Hepatic stellate cell (primary cell): ENCODE data around the gene NPIPA1.
"Not testable (repeated sequence)": the region's sequence is repeated elsewhere in the genome, so short reads cannot be mapped to it uniquely, and the experiment has no call there.

Experiments used
- DNase-seq: peaks from one replicate; pipeline ENCODE4 v3.0.0; 2011; ENCODE audit warnings: low spot score

Gene NPIPA1

GRCh38 chr16:14937143-14937542, at the start of gene NPIPA1:
Gene NPIPA1, plus strand, starts transcription at chr16:14937443. Its CDS starts 0 bp downstream, at chr16:14937443.
- not testable (repeated sequence) for DNase-seq

- DNase-seq, result not testable (repeated sequence)
Measured at GRCh38 chr16:14892111-14892510, 45.1 kb upstream of the NPIPA1 start.

DNA sequence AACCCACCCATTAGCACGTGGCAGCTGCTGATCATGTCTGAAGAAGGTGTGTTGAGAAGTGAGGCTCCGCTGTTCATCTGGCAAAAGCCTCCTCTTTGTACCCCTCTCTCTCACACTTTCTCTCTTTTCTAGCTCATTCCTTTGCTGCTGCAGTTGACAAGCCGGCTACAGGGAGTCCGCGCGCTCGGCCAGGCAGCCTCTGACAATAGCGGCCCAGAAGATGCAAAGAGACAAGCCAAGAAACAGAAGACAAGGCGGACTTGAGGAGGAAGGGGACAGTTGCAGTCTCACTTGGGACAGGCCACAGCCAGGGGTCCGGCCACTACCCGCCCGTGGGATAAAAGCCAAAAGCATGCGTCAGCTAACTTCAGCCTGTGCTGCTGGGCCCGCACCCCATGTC, 41.9 kb upstream of the NPIPA1 start:
- not testable (repeated sequence) for DNase-seq

DNA sequence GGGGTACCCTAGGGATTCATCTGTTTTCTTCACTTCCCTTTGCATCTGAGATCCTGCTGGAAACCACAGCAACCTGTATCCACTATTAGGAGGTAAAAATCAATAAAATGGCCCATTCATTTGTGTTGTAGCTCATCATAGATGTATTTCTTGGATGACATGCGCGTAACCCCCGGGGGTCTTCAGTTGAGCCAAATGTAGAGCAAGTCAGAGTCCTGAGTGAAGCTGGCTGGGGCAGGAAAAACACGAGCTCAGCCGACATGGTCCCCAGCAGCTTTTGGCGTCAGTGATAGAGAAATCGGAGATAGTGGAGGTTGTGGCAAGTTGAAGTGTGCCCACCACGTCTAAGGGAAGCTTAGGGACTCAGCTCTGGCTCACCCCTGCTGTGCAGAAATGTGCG, 41.2 kb upstream of the NPIPA1 start:
- not testable (repeated sequence) for DNase-seq

GRCh38 chr16:14897006-14897664, 40.1 kb upstream of the NPIPA1 start:
- not testable (repeated sequence) for DNase-seq

DNA sequence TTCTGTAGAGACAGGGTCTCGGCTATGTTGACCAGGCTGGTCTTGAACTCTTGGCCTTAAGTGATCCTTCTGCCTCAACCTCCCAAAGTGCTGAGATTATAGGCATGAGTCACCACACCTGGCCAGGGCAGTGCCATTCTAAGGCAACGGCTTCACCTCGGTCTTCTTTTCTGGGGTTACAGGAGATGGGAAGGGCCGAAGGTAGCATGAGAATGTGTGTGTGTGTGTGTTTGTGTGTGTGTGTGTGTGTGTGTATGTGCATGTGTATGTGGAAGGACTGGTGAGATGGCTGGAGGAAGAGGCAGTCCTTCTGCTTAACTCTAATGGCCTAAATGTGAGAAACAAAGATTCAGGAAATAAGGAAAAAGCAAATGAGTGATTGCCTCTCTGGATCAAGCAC, 39.1 kb upstream of the NPIPA1 start:
- not testable (repeated sequence) for DNase-seq

DNA sequence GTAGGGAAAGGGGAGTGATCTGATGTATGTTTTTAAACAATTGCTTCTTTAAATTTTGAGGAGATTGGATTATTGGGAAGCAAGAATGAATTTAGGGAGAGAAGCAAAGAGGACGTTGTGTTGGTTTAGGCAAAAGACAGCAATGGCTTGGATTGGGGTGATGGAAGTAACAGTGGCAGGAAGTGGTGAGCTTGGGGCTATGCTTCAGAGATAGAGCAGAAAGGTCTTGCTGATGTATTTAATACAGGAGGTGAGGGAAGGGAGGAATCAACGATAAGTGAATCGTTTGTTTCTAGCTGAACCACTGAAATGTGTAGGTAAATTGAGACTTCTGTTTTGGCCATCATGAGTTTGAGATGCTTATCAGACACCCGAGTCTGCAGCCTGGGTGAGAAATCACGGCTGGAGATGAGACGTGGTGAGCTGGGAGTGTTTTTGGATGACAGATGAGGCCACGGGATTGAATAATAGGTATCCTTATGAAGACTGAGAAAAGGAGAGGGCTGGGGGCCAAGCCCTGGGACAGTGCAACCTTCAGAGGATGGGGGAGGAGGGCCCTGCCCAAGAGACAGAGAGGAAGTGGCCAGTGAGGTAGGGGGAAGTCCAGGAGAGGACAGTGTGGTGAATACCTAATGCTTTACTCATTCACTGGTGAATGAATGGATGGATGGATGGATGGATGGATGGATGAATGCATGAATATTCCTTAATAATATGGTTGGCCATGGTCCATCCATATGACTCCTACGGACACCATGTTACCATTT, 33.9 kb upstream of the NPIPA1 start:
- not testable (repeated sequence) for DNase-seq

DNA sequence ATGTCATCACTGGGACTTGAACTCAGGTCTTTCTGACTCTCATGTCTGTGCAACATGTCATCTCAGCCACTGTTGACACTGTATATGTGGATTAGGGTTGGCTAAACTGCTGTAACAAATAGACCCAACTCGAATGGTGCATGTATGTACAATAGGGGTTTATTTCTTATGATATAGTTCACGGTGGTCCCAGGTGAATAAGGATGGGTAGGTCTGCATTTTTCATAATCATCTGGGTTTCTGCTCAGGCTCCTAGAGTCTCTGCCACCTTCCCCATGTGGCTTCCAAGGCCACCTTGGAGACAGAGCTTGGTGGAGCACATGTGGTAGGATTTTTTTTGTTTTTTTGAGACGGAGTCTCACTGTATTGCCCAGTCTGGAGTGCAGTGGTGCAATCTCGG, 27.5 kb upstream of the NPIPA1 start:
- not testable (repeated sequence) for DNase-seq

DNA sequence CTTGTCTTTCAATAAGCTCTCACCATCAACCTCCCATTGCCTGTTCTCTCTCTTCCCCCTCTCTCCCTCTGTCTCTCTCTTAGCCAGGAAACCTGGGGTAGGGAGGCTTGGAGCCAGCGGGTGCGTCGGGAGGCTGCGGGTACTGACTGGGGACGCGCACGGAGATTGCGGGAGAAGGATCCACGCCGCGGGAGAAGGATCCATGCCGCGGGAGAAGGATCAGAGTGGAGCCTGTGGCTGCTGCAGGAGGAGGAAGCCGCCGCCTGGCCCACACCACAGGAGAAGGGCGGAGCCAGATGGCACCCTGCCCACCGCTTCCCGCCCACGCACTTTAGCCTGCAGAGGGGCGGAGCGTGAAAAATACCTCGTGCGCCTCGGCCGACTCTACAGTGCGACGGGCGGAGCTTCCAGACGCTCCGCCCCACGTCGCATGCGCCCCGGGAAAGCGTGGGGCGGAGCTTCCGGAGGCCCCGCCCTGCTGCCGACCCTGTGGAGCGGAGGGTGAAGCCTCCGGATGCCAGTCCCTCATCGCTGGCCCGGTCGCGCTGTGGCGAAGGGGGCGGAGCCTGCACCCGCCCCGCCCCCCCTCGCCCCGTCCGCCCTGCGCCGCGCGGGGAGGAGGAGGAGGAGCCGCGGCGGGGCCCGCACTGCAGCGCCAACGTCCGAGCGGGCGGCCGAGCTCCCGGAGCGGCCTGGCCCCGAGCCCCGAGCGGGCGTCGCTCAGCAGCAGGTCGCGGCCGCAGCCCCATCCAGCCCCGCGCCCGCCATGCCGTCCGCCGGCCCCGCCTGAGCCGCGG, 26.2 kb upstream of the NPIPA1 start:
- not testable (repeated sequence) for DNase-seq

DNA sequence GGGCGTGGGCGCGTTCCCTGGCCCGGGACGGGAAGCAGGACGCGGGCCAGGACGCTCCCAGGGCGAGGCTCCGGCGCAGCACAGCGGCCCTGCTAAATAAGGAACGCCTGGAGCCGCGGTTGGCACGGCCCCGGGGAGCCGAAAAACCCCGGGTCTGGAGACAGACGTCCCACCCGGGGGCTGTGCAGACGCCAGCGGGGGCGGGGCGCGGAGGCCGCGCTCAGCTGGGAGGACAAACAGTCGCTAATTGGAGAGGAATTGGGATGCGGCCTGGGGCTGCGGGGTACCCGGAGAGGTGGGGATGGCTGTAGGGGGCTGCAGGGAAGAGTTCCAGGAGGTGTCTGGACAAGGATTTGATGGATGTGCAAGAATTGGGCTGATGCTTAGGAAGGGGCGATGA, 25.3 kb upstream of the NPIPA1 start:
- DNase-seq, result not testable (repeated sequence)

DNA sequence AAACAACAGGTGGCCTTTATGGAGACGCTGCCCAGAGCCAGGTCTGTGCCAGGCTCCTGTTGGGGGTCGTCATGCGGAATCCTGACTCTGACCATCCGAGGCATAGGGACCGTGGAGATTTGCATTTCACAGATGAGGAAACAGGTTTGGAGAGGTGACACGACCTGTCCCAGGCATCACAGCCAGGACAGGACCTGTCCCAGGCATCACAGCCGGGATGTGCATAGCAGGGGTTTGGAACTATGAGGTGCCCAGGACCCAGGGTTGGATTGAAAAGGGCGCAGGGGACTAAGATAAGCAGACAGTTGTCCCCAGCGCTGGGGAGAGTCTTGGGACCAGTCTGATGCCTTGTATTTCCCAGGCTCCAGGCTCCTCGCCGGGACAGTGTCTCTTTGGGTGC, 24.7 kb upstream of the NPIPA1 start:
- DNase-seq, result not testable (repeated sequence)

DNA sequence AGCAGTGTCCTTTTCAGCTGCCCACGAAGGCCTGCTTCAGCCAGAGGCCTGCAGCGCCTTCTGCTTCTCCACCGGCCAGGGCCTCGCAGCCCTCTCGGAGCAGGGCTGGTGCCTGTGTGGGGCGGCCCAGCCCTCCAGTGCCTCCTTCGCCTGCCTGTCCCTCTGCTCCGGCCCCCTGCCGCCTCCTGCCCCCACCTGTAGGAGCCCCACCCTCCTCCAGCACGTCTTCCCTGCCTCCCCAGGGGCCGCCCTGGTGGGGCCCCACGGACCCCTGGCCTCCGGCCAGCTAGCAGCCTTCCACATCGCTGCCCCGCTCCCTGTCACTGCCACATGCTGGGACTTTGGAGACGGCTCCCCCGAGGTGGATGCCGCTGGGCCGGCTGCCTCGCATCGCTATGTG, 18.7 kb upstream of the NPIPA1 start:
- DNase-seq, result not testable (repeated sequence)

DNA sequence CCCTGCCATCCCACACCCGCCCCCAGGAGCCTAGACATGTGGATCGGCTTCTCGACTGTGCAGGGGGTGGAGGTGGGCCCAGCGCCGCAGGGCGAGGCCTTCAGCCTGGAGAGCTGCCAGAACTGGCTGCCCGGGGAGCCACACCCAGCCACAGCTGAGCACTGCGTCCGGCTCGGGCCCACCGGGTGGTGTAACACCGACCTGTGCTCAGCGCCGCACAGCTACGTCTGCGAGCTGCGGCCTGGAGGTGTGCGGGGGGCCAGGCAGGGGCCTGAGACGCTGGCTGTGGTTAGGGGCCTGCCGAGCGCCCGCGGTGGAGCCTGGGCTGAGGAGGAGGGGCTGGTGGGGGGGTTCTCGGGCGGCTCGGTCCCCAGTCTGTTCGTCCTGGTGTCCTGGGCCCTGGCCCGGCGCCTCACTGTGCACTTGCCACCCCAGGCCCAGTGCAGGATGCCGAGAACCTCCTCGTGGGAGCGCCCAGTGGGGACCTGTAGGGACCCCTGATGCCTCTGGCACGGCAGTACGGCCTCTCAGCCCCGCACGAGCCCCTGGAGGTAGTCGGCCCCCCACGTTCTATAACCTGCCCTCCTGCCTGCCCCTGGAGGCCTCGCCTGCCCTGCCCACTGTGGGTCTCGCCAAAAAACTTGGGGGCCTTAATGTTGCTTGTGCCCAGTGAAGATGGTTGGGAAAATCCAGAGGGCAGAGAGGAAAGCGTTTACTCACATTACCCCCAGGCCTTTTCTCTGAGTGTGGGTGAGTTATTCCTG, 17.2 kb upstream of the NPIPA1 start:
- DNase-seq, result not testable (repeated sequence)

- DNase-seq, result not testable (repeated sequence)
Measured at GRCh38 chr16:14922285-14922684, 15.0 kb upstream of the NPIPA1 start.

- DNase-seq, result not testable (repeated sequence)
Measured at GRCh38 chr16:14922968-14923367, 14.3 kb upstream of the NPIPA1 start.

GRCh38 chr16:14923394-14924088, 13.7 kb upstream of the NPIPA1 start:
- not testable (repeated sequence) for DNase-seq

- not testable (repeated sequence) for DNase-seq
Measured at GRCh38 chr16:14924359-14924758, 12.9 kb upstream of the NPIPA1 start.

DNA sequence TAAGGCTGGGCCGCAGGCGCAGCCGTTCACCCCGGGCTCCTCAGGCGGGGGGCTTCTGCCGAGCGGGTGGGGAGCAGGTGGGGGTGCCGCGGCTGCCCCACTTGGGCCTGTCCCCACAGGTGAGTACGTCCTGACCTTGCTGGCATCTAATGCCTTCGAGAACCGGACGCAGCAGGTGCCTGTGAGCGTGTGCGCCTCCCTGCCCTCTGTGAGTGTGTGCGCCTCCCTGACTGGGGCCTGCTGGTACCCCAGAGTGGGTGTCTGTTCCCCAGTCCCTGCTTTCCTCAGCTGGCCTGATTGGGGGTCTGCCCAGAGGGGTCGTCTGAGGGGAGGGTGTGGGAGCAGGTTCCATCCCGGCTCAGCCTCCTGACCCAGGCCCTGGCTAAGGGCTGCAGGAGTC, 12.3 kb upstream of the NPIPA1 start:
- not testable (repeated sequence) for DNase-seq

DNA sequence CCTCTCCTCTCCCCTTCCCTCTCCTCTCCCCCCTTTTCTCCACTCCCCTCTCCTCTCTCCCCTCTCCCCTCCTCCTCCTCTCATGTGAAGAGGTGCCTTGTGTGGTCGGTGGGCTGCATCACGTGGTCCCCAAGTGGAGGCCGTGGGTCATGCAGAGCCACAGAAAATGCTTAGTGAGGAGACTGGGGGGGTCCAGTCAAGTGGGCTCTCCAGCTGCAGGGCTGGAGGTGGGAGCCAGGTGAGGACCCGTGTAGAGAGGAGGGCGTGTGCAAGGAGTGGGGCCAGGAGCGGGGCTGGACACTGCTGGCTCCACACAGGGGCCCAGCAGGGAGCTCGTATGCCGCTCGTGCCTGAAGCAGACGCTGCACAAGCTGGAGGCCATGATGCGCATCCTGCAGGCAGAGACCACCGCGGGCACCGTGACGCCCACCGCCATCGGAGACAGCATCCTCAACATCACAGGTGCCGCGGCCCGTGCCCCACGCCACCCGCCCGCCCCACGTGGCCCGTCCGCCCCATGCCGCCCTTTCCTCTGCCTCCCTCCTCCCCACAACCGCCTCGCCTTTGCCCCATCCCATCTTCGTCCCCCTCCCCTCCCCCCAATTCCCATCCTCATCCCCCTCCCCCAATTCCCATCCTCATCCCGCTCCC, 9.1 kb upstream of the NPIPA1 start:
- peak; percentile 2 for DNase-seq

GRCh38 chr16:14929176-14929575, 8.1 kb upstream of the NPIPA1 start:
- not testable (repeated sequence) for DNase-seq

DNA sequence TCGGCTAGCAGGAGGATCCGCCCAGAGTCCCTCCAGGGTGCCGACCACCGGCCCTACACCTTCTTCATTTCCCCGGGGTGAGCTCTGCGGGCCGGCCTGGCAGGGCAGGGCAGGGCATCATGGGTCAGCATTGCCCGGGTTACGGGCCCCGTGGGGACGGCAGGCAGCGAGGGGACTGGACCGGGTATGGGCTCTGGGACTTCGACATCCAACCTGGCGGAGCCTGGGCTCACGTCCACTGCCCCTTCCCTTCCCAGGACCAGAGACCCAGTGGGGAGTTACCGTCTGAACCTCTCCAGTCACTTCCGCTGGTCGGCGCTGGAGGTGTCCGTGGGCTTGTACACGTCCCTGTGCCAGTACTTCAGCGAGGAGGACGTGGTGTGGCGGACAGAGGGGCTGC, 7.0 kb upstream of the NPIPA1 start:
- not testable (repeated sequence) for DNase-seq
